GM21447 (cell line): ENCODE data around the gene ASB18.

Experiments
- ATAC-seq: cut with Tn5 transposase; IDR thresholded peaks from one replicate; pipeline ENCODE4 v1.9.1; 2021; ENCODE audit not compliant: unreplicated experiment

ASB18 gene

DNA sequence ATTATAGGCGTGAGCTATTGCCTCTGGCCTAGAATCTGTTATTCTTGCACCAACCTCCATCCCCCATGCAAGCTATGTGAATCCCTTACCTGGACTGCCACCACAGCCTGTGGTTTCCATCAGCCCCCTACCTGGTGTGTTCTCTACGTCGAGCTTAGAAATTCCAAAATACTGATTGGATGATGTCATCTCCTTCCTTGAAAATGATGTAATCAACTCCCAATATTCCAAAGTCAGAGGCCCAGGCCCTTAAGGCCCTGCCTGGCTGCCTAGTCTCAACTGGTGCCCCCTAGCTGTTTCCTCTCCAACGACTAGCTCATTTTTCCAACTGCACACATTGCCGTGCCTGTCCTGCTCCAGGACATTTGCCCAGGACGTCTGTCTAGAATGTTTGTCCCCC is 54.7 kb downstream of the ASB18 start:
- no peak for ATAC-seq

DNA sequence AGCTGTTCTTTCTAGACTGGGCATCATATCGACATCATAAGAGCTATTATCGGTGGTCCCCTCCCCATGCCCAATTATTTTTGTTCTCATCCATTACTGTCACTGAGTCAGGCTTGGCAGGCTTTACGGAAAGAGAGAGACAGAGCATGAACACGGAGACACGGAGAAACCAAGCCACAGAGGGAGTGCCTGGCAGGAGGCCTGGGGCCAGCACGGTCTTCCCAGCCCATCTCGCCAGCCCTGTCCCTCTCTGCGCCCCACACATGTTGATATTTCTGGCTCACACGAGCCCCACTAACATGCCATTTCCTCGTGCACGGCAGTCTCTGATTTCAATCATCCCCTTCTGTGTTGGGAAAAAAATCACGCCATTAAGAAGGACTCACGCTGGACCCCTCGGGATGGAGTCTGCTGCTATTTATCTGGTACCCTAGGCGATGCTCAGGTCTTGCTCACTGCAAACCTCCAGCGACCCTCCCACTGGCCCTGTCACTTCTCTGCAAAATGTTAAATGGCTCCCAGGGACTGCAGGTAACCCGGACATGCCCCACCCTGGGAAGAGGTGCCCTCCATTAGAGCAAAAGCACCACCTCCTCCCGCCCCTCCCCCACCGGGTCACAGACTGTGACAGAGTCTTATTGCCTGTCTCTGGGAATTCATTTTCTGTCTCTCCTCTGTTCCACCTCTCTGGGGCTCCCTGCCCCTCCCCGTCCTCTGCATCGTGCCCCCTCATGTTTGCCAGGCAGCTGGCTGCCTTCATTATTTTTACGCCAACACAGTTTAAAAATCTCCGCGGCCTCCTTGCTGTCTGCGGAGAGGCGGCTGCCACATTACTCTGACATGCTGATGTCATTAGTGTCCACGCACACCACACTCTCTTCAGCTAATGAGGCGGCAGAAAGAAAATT is 55.9 kb downstream of the ASB18 start:
- no peak for ATAC-seq

DNA sequence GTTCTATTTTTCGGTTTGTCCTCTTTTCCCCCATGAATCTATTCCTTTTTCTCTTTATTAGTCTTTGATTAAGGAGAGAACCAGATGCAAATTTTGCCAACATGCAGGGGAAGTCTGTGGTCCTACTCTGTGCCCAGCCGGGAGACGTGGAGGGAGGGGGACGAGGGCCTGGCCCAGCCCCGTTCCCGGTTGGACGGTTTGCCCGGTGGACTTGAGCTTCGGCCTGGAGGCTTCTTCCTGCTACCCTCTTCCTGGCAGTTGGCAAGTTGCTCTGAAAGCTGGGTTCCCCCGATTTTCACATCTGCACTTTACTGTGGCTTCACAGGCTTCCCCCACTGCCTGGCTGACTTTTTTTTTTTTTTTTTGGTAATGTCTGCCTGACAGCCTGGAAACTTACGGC is 56.7 kb downstream of the ASB18 start:
- no peak for ATAC-seq

DNA sequence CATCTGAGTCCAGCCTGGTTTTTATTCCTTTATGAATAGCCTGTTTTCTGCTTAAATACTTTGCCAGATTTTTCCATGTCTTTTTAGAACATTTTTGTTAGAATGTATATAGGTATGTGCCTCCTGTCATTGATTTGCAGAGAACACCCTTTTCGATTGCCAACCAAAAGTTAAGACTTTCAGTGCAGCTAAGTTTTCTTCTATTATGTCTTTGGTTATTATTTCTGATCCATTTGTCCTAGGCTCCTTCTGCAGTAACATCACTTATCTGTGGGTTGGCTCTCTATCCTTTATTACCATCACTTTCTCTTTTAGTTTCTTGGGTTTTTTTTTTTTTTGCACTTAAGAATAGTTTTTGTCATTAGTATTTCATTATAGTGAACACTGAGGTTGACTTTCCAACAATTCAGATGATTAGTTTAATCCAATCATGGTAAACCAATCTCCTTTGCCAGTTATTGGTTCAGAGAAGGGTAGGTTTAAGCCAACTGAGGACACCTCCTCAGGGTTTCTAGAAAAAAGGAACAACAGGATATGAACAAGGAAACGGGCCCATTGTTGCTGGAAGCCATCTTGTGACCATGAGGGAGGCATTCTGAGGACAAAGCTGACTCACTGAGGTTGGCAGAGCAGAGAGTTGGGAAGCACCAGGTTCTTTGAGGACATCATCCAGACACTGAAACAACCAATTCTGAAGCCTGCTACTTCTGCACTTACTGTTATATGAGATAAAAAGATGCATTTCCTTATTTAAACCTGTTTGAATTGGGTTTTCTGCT is 58.1 kb downstream of the ASB18 start:
- no peak for ATAC-seq

DNA sequence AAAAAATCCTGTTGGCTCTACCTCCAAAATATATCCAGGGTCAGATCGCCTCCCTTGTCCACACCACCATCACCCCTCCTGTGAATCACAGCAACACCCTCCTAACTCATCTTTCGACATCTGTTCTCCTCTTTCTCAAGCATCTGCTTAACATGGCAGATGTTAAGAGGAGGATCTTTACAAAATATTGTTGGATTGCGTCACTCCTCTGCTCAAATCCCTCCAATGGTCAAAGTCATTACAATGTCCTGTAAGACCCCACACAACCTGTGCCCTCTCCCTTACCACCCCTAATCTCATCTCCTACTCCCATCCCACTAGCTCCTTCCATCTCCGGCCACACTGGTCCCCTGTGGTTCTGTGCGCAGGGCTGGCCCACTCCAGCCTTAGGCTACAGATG is 59.3 kb downstream of the ASB18 start:
- ATAC-seq, result no peak

DNA sequence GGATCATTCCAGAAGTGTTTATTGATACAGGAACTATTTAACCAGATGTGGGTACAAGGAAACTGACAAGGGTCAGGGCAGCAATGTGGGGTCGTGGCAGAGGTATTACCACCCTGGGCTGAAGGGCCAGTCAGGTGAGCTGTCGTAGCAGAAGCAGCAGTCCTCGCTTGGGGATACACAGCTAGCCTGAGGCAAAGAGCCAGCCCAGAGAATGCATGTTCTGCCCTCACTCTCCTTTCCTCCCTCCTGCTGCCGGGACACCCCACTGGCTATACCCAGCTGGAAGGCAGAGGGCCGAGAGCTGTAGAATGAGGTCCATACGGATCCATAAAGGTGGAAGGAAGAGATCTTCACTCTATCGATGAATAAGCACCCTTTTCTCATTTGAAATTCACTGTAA is 63.8 kb downstream of the ASB18 start:
- no peak for ATAC-seq

DNA sequence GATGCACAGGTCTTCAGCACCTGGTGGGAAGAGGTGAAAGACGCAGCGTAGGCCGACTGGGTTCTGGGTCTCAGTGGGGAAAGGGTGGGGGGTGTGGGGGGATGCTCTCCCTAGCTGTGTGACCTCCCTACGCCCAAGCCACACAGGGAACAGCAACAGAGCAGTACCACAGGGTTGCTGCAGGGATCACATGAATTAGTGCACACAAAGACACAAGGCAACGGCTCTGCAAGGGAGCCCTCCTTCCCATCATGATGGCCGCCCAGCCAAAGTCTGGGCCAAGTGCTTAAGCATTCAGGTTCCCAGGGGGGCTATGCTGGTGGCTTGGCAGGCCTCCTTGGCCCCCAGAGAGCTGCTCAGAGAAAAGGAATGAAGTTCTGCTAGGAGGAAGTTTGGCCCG is 67.8 kb downstream of the ASB18 start:
- no peak for ATAC-seq

DNA sequence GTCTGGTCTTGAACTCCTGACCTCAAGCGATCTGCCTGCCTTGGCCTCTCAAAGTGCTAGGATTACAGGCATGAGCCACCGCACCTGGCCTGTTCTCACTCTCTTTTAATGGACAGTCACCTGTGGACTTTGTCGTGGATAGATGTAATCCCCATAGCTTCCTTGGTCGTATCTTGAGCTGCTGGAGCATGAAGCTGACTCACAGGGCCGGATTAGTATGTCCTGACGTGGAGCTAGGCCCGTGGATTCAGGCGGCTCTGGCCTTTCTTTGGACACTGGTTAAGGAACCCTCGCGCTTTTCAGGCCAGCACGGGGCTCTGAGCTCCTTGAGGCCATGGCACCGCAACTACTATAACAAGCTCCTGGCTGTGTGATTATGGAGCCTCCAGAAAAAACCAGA is 68.5 kb downstream of the ASB18 start:
- ATAC-seq, result no peak

DNA sequence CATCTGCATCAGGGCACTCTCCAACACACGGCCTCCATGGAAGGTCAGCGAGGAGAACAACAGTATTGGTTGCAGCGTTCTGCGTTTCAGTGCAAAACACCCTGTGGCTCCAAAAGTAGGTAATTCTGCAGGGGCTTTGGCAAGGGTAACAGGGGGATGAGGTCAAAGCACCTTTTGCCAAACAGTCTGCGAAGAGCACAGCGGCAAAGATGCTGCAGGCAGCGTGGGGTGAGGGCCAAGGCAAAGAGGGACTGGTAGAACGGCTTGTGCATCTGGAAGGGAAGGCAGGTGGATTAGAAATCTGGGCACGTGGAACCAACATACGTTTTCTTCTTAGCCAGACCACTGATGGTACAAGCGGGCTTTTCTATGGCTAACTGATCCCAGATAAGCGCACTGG is 69.4 kb downstream of the ASB18 start:
- ATAC-seq, result no peak

DNA sequence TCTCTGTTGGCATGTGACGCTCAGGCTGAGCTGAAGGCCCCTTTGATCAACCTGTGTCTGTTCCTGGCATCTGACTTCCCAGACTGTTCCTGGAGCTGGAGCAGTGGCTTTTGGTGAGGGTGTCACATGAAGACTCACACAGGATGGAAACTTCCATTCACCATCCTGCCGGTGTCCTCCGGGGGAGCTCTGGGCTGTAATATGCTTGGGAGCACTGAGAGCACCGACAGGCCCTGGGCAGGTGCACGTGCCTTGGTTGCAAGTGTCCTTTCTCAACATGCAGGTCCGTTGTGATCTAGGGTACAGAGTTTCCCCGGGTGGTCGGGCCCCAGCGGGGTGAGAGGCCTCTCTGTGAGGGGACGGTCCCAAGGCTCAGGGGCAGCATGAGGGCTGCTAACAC is 71.2 kb downstream of the ASB18 start:
- no peak for ATAC-seq

DNA sequence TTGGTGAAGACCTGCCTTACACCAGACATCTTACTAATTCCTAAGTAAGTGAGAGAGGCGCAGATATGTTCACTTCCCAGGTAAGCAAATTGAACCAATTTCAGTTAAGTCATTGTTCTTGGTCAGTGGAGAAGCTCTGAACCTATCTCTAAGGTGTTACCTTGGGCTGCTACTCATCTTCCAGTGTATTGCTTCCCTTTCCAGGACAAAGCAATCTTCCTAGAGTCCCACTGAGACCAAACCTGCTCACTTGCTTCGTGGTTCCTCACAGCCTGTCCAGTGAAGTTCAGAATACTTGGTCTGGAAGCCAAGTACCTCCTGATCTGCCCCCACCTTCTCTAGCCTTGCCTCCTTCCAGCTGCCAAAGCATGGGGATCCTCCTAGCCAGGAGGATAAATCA is 73.5 kb downstream of the ASB18 start:
- no peak for ATAC-seq

DNA sequence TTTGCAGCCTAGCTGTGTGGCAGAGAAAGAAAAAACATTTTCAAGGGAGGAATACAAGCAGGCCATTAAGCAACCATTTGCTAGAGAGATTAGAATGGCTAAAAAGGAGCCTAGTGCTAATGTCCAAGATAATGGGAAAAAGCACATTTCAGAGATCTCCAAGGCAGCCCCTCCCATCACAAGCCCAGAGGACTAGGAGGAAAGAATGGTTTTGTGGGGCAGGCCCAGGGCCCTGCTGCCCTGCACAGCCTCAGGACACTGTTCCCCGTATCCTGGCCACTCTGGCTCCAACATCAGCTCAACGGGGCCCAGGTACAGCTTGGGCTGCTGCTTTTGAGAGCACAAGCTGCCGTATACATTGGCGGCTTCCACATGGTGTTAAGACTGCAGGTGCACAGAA is 79.5 kb downstream of the ASB18 start:
- no peak for ATAC-seq

DNA sequence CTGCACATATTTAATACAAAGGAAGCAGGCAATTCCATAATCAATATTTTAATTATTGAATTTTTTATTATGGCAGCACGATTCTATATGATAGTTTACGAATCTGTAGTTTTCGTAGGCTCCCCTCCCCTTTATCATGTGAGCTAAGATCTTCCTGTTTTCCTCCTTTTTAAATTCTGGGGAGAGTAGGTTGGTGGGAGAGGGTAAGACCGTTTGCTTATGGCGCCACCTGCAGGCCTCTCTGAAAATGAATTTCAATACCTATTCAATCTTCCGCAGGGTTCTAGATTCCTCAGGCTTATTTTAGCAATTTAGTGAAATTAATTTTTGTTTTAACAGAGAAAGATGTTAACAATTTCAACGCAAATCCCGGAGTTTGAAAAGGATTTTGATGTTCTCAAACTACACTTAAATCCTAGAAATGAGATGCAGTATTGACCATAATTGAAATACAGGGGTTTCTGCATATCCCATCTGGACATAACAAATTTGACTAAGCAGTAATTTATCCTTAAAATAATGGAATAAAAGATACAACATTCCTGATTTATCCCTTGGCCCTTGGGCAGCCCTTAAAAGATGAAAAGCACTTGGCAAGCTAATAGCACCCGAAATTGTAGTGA is 83.3 kb downstream of the ASB18 start:
- ATAC-seq, result no peak

DNA sequence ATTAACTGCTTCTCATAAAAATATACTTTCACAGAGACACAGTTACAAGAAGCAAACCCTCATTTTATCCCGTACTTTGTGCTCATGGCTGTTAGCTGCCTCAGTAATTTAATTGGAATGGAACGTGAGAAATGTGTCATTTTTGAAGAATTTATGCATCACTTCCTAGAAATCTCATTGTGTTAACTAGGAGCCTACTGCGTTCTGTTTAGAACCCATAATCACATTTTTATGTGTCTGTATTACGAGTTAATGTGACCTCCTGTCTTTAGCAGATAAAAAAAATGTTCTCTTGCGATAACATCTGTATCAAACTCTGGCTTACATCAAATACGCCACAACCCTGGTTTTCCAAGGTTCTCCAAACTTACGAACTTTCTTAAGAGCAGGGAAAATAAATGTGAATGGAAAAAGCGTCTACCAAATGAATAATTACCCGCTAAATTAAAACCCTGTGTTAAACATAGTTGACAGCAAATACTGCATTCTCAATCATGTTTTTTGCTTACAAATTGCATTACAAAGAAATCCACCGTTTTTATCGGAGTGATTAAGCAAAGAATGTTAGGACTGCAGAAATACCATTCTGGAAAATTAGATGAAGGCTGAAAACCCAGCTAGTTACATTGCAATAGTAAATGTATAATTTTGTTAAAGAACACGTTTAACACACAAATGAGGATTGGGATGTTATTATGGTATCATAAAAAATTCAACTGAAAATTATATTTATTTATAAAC is 84.0 kb downstream of the ASB18 start:
- no peak for ATAC-seq

DNA sequence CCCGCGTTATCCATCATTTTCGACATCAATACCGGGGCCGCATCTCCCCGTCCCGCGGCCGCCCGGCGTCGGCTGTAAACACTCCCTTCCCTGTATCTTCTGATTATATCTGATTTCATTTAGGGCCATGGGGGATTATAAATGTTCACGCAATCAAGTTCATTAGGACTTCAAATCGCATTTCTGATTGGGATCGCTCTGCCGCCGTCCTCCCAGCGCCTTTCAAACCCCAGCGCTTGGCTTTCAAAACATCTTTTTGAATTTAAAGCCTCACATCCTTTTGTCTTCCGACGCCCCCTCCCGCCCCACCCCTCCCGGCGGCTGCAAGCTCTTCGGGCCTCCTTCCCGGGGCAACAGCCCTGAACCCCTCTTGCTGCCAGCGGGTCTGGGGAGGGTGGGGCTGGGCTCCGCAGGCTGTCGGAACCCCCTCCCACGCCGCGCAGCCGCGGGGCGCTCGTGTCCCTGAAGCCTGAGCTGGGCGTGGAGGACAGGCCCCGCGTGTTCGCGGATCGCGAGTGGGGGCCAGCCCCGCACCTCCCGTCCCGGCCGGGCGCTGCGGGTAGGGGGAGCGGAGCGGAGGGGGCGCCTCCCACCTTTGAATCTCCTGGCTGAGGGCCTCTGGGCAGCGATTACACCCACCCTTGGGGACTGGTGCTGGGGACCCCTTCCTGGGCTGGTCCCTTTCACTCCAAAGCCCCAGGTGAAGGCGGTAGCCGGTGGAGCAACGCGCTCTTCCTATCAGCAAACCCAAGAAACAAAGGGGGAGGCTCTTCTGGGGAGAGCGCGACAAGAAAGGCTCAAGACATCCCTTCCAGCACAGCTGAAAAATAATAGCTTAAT is 84.8 kb downstream of the ASB18 start:
- ATAC-seq, result no peak

DNA sequence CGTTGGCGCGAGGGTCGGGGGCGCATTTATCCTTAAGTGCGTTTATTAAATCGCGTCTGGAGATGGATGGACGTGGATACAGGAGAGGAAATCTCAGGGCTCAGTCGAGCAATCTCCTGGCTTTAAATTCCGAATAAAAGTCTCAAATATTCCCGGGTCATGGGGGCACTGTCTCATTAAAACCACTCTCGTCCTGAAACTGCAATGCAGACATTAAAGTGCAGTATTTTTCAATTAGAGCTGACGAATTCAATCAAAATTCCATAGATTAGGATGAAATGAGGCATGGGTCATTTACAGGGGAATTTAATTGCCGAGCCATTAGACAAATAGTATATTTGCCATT is 85.3 kb downstream of the ASB18 start:
- no peak for ATAC-seq

DNA sequence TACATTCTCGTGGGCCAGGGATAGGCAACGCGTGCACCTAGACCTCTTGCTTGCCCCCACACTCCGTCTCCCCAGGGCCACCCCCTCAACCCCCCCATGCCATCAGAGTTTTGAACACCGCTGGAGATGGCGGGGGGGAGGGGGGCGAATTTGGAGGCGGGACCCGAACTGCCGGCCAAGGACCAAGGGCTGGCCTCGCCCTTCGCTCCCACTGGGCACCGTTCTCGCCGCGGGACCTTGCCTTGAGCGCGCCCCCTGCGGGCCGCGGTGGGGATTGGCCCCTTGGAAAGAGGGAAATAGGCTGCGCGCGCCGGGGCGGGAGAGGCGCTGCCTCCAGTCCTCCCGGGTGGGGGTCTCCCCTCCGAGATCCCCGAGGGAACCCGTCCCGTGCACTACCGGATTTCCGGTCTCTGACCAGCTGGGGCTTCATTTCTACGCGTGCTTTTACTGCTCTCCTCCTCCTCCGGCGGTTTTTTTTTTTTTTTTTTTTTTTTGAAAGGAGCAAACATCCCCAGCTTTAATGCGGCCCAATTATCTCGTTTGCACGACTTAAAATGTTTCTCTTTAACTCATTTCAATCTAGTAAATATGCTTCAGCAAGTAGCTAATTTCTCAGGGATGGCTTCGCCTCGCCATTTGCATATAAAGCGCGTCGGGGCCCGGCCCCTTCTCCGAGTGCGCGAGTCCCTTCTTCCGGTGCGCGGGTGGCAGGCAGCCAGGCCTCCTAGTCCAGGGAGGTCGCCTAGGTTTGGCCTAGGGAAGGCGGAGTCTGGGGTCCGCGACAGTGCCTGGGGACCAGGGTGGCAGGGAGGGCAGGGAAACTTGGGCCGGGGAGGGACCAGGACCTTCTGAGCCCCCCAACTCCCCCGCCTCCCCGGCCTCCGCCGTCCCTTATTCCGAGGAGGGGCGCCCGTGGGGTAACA is 86.0 kb downstream of the ASB18 start:
- no peak for ATAC-seq

DNA sequence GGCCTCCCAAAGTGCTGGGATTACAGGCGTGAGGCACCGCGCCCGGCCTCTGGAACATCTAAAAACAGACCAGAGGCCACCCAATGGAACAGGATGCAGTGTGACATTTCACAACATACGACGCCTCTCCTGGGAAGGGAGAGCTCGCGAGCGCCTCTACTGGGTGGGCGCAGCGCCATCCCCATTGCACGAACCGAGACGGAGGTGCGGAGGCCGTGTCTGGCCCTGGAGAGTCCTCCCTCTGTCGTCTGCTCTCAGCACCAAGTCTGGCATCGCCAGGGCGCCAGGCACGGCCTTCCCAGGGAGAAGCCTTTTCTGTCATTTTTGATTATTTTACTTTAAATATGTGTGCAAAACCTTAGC is 86.6 kb downstream of the ASB18 start:
- no peak for ATAC-seq

DNA sequence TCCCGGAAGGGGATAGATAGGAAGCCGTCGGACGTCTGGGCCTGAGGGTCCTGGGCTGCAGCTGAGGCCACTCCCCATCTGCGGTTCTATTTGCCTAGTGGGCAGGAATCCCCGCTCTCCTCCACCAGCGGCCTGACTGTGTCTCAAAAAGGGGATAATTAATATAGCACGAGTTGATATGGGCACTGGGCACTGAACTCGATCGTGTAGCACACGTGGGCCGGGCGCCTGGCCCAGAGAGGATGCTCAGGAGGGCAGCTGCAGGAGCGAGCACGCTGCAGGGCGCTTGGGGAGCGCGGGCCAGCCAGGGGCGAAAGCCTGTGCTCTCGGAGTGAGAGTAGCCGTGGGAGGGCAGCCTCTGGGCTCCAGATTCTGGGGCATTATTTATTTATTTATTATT is 87.3 kb downstream of the ASB18 start:
- no peak for ATAC-seq
